ENCODE results near the gene CHST4. TPM values are rescaled to one million over a fixed set of nuclear protein-coding genes. Genes with fewer than 3 reads are reported as not detected.

CHST4 gene
- polyA plus RNA-seq, 1 donor (not counting 4 experiments of a cell fraction or from before 2014, with no cell fraction given) = 0.14 TPM

DNA sequence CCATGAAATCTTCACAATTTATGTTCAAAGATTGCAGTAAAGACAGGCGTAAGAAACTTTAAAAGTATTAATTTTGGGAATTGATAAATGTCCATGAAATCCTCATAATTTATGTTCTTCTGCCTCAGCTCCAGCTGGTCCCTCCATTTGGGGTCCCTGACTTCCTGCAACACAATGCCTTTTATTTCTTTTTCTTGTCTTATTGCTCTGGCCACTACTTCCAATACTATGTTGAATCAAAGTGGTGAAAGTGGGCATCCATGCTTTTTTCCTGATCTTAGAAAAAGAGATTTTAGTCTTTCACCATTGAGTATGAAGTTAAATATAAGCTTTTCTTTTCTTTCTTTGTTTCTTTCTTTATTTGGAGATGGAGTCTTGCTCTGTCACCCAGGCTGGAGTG is 36.3 kb downstream of the CHST4 start:
- no peaks in the 10 kb centered on the region for H4K20me1 ChIP-seq (ENCODE audit: control insufficient read depth, extremely low read depth, insufficient read depth, low read length)
- no peaks in the 10 kb centered on the region for H3K36me3 ChIP-seq (ENCODE audit: control insufficient read depth in 2 of 2, extremely low read depth in 1 of 2, insufficient read depth in 2 of 2, low read length in 2 of 2)
- H3K9ac ChIP-seq (ENCODE audit: control insufficient read depth, extremely low read depth, insufficient read depth, low read length) = no peak overlapping the region
- H2AFZ ChIP-seq (ENCODE audit: control insufficient read depth, low read length) = no peak overlapping the region
- TF ChIP-seq, protein P1, sequence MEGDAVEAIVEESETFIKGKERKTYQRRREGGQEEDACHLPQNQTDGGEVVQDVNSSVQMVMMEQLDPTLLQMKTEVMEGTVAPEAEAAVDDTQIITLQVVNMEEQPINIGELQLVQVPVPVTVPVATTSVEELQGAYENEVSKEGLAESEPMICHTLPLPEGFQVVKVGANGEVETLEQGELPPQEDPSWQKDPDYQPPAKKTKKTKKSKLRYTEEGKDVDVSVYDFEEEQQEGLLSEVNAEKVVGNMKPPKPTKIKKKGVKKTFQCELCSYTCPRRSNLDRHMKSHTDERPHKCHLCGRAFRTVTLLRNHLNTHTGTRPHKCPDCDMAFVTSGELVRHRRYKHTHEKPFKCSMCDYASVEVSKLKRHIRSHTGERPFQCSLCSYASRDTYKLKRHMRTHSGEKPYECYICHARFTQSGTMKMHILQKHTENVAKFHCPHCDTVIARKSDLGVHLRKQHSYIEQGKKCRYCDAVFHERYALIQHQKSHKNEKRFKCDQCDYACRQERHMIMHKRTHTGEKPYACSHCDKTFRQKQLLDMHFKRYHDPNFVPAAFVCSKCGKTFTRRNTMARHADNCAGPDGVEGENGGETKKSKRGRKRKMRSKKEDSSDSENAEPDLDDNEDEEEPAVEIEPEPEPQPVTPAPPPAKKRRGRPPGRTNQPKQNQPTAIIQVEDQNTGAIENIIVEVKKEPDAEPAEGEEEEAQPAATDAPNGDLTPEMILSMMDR (optimal IDR thresholded peaks at IDR 0.05 in 1 of 3, IDR thresholded peaks at IDR 0.05 in 1 of 3, conservative IDR thresholded peaks at IDR 0.05 in 1 of 3; ENCODE audit: extremely low read depth in 1 of 3, insufficient read depth in 2 of 3, low read length in 3 of 3) = no peak
- TF ChIP-seq EZH2 (IDR thresholded peaks at IDR 0.05; ENCODE audit: low read length) = no peak
- no peaks in the 10 kb centered on the region for H3K27me3 ChIP-seq (ENCODE audit: control insufficient read depth, extremely low read depth, insufficient read depth, low read length)
- DNase-seq (ENCODE audit: low read depth, low spot score) = no peak
- H3K9me3 ChIP-seq (ENCODE audit: control insufficient read depth, low read depth, low read length) = no peaks in the 10 kb centered on the region
- no peak overlapping the region for H3K4me3 ChIP-seq (ENCODE audit: control insufficient read depth in 2 of 3, extremely low read depth in 1 of 3, insufficient read depth in 2 of 3, low read depth in 1 of 3, low read length in 3 of 3)
- no peak overlapping the region for H3K27ac ChIP-seq (ENCODE audit: control insufficient read depth, insufficient read depth, low read length)
- H3K4me2 ChIP-seq (ENCODE audit: control insufficient read depth, extremely low read depth, insufficient read depth, low read depth, low read length) = no peak overlapping the region
- FAIRE-seq = no peak
- H3K79me2 ChIP-seq (ENCODE audit: control insufficient read depth, insufficient read depth, low read length) = no peaks in the 10 kb centered on the region
- dilution Hi-C loops (cut with MboI; ENCODE audit: extremely low pct_ligation_motif_present, low sequenced_read_pairs) = no loop called here
- no peaks in the 10 kb centered on the region for H3K9me1 ChIP-seq (ENCODE audit: control insufficient read depth, extremely low read depth, insufficient read depth, low read length)
- peaks cover 5% of the 10 kb centered on the region for H3K4me1 ChIP-seq (ENCODE audit: control insufficient read depth, extremely low read depth, insufficient read depth, low read length)

DNA sequence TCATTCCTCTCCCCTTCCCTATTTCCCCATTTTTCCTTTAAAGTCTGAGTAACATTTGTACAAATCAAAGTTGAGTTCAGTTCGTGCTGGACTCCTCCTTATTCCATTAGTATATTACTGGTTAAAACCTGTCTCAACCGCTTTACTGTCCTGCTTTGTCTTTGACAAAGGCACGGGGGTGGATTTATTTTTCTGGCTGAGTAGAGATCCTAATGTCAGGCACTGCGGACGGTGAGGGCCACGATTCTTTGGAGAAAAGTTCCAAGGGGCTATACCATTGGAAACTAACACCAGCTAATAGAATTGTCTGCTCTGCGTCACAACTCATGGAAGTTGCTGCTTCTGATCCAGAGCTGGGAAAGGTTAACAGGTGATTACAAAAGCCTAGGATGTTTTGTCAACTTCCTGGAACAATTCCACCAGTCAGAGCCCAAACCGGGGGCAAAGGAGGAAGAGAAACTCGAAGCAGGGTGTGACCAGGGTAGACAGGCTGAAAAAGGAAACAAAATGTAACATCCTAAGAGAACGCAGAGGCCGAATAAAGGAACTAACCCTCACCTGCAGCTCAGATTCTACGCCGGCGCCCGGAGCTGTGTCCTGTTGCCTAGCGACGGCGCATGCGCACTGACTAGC is 38.2 kb downstream of the CHST4 start:
- Histone ChIP-seq H3K4me3 (ENCODE audit: control insufficient read depth in 2 of 3, extremely low read depth in 1 of 3, insufficient read depth in 2 of 3, low read depth in 1 of 3, low read length in 3 of 3) (peak overlapping the region; percentile 44 to 81 (median 78)), H3K36me3 (ENCODE audit: control insufficient read depth in 2 of 2, extremely low read depth in 1 of 2, insufficient read depth in 2 of 2, low read length in 2 of 2) (no peaks in the 10 kb centered on the region), H3K27ac (ENCODE audit: control insufficient read depth, insufficient read depth, low read length) (peak overlapping the region; percentile 40), H3K4me1 (ENCODE audit: control insufficient read depth, extremely low read depth, insufficient read depth, low read length) (peaks cover 5% of the 10 kb centered on the region), H2AFZ (ENCODE audit: control insufficient read depth, low read length) (peak overlapping the region; percentile 99), H3K27me3 (ENCODE audit: control insufficient read depth, extremely low read depth, insufficient read depth, low read length) (no peaks in the 10 kb centered on the region), H4K20me1 (ENCODE audit: control insufficient read depth, extremely low read depth, insufficient read depth, low read length) (no peaks in the 10 kb centered on the region), H3K9ac (ENCODE audit: control insufficient read depth, extremely low read depth, insufficient read depth, low read length) (peak overlapping the region; percentile 64), H3K9me3 (ENCODE audit: control insufficient read depth, low read depth, low read length) (no peaks in the 10 kb centered on the region), H3K9me1 (ENCODE audit: control insufficient read depth, extremely low read depth, insufficient read depth, low read length) (no peaks in the 10 kb centered on the region), H3K79me2 (ENCODE audit: control insufficient read depth, insufficient read depth, low read length) (no peaks in the 10 kb centered on the region), H3K4me2 (ENCODE audit: control insufficient read depth, extremely low read depth, insufficient read depth, low read depth, low read length) (peak overlapping the region; percentile 97)
- DNase-seq (ENCODE audit: low read depth, low spot score) = no peak
- TF ChIP-seq, protein P1 (optimal IDR thresholded peaks at IDR 0.05 in 1 of 3, IDR thresholded peaks at IDR 0.05 in 1 of 3, conservative IDR thresholded peaks at IDR 0.05 in 1 of 3; ENCODE audit: extremely low read depth in 1 of 3, insufficient read depth in 2 of 3, low read length in 3 of 3) = no peak
- TF ChIP-seq EZH2 (IDR thresholded peaks at IDR 0.05; ENCODE audit: low read length) = no peak
- no peak for FAIRE-seq
- dilution Hi-C loops (cut with MboI; ENCODE audit: extremely low pct_ligation_motif_present, low sequenced_read_pairs) = no loop called here
